ENCODE results near the gene BPHL.
"Not testable (repeated sequence)": the region's sequence is repeated elsewhere in the genome, so short reads cannot be mapped to it uniquely, and the experiment has no call there.

BPHL gene

DNA sequence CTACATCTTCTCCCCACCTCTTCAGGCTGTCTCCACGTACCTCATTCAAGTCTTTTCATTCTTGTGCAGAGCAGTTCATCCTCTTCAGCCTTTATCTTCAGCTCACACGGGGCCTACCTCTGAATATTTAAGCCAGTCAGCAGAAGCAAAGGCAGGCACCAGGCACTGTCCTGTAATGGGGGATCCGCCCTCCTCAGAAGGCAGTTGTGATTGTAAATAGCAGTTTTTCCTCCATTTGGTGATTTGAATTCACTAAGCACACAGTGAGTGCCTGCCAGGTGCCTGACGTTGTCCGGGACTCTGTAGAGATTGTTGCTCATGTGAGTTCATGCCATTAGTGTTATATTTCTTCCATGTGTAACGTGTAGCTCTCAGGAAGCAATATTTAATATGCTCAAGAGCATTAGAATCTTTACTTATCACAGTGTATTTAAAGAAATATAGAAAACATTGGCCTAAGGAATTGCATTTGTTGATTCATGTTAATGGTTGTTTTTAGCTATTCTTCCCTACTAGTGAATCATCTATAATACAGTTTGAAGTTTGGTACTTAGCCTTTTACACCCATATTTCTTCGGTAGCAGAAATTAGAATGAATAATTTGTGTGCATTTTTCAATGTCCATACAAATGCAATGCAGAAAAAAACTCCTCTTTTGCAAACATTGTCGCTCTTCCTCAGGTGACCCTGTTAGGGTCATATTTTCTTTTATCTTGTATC, 17.9 kb downstream of the BPHL start:
- in situ Hi-C loops (cut with HindIII; ENCODE audit: low sequenced_read_pairs): loop anchor here (25.0 kb wide), 1 partner anchor 851 kb away; no protein-coding TSS in a partner anchor
- TF ChIP-seq, protein P1, sequence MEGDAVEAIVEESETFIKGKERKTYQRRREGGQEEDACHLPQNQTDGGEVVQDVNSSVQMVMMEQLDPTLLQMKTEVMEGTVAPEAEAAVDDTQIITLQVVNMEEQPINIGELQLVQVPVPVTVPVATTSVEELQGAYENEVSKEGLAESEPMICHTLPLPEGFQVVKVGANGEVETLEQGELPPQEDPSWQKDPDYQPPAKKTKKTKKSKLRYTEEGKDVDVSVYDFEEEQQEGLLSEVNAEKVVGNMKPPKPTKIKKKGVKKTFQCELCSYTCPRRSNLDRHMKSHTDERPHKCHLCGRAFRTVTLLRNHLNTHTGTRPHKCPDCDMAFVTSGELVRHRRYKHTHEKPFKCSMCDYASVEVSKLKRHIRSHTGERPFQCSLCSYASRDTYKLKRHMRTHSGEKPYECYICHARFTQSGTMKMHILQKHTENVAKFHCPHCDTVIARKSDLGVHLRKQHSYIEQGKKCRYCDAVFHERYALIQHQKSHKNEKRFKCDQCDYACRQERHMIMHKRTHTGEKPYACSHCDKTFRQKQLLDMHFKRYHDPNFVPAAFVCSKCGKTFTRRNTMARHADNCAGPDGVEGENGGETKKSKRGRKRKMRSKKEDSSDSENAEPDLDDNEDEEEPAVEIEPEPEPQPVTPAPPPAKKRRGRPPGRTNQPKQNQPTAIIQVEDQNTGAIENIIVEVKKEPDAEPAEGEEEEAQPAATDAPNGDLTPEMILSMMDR (IDR thresholded peaks at IDR 0.05; ENCODE audit: low read depth, low read length, missing control alignments): no peak

DNA sequence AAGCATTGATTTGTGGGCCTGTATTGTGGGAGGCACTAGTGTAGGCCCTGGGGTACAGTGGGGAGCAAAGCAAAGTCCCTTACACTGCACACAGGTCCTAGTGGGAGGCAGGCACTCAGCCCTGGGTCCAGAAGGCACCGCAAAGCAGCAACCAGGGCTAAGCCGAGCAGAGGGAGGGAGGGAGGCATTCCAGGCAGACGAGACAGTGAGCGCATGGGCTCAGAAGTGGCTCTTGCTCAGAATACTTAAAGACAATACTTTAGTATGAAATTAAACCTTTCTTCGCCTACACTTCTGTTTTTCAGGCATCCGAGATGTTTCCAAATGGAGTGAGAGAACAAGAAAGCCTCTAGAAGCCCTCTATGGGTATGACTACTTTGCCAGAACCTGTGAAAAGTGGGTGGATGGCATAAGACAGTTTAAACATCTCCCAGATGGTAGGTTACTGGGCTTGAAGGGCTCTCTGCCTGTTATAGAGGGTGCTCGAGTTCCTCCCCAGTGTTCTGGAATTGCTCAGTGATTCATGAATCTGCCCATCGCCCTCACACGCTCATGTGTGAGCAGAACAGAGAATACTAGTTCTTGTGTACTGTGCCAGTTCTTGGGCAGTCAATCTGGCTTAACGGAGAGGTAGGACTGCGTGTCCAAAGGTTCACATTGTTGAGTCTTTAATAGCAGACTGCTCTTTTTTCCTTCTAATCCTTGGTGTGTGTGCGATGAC, 18.7 kb downstream of the BPHL start:
- TF ChIP-seq, protein P1 (IDR thresholded peaks at IDR 0.05; ENCODE audit: low read depth, low read length, missing control alignments): no peak
- no peak overlapping the region for H3K4me3 ChIP-seq (ENCODE audit: low read depth, low read length)
- in situ Hi-C loops (cut with HindIII; ENCODE audit: low sequenced_read_pairs): loop anchor here (25.0 kb wide), 1 partner anchor 850 kb away; no protein-coding TSS in a partner anchor
- no peak for DNase-seq (ENCODE audit: low read depth)

More for the DNA sequence above, 17.9 kb downstream of the BPHL start:
- DNase-seq (ENCODE audit: low read depth): no peak
- H3K4me3 ChIP-seq (ENCODE audit: low read depth, low read length): no peak overlapping the region

DNA sequence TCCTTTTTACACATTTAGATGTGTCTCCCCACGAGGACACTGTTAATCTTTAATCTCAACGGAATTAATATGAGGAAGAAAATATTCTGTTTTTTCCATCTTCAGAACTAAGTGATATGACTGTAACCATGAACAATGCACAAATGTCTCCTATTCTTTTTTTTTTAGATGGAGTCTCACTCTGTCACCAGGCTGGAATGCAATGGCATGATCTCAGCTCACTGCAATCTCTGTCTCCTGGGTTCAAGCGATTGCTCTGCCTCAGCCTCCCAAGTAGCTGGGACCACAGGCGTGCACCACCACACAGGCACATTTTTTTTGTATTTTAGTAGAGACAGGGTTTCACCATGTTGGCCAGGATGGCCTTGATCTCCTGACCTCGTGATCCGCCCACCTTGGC, 19.4 kb downstream of the BPHL start:
- not testable (repeated sequence) for DNase-seq (ENCODE audit: low read depth); H3K4me3 ChIP-seq (ENCODE audit: low read depth, low read length)
- in situ Hi-C loops (cut with HindIII; ENCODE audit: low sequenced_read_pairs): loop anchor here (25.0 kb wide), 1 partner anchor 849 kb away; no protein-coding TSS in a partner anchor

DNA sequence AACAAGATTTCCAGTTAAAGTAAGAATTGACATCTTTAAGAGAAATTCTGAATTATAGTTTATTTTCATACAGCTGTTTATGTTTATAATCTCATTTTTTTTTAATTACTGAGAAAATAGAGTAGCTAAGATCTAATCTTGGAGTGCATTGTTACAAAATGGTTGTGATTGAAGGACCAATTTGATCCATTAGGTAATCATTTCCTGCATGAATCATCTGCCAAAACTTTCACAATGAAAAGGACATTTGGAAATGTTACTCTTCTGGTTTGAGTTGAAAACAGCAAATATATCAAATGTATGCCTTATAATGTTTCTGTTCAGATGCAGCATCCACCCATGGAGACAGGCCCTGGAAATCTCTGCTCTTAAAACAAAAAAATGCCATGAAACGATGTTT, 19.8 kb downstream of the BPHL start:
- DNase-seq (ENCODE audit: low read depth): no peak
- no peak overlapping the region for H3K4me3 ChIP-seq (ENCODE audit: low read depth, low read length)
- TF ChIP-seq, protein P1 (IDR thresholded peaks at IDR 0.05; ENCODE audit: low read depth, low read length, missing control alignments): no peak
- in situ Hi-C loops (cut with HindIII; ENCODE audit: low sequenced_read_pairs): loop anchor here (25.0 kb wide), 1 partner anchor 849 kb away; no protein-coding TSS in a partner anchor

DNA sequence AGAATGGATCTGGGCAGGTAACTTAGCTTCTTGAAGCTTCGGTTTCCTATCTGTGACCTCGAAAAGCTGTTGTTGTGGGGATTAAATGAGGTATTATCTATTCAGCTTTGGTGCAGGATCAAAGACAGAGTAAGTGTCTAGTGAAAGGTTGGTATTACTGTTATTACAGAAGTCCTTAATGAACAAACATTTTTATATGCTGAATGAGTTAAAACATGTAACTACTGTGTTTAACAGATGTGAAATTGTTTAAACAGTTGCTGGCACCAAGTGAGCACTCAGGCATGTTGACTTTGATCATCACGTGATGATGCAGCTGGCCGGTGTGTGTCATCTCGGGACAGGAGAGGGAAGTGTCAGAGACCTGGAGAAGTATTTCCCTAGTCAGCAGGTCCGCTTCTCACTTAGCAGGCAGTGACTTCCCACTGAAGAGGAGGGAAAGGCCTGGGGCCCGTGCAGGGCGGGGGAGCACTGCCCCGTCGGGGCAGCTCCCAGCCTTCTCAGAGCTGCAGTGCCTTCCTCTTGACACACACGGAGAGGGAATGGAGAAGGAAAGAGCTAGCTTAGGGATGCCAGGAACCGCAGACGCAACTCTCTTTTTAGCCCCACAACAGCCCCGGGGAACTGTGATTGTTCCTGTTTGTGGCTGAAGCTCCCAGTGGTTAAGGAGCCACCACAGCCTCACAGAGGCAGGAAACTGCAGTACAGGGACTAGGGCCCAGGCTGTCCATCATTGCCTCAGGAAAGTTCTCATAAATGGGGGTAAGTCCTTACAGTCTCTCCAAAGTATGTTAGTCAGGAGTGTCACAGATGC, 20.8 kb downstream of the BPHL start:
- in situ Hi-C loops (cut with HindIII; ENCODE audit: low sequenced_read_pairs): loop anchor here (25.0 kb wide), 1 partner anchor 848 kb away; no protein-coding TSS in a partner anchor
- TF ChIP-seq, protein P1 (IDR thresholded peaks at IDR 0.05; ENCODE audit: low read depth, low read length, missing control alignments): no peak
- DNase-seq (ENCODE audit: low read depth): no peak
- H3K4me3 ChIP-seq (ENCODE audit: low read depth, low read length): no peak overlapping the region

DNA sequence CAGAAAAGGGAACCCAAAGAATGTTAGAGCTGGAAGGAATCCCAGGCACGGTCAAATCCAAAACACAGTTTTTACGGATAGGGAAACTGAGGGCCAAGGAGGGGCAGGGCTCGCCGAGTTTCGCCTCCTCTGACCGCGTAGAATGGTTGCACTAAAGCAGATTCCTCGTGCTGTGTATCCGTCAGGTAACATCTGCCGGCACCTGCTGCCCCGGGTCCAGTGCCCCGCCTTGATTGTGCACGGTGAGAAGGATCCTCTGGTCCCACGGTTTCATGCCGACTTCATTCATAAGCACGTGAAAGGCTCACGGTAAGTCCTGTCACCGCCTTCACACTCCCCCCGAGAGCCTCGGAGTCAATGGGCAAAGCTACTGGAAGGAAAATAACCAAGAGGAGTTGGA, 21.7 kb downstream of the BPHL start:
- DNase-seq (ENCODE audit: low read depth): no peak
- in situ Hi-C loops (cut with HindIII; ENCODE audit: low sequenced_read_pairs): loop anchor here (25.0 kb wide), 1 partner anchor 847 kb away; no protein-coding TSS in a partner anchor
- TF ChIP-seq, protein P1 (IDR thresholded peaks at IDR 0.05; ENCODE audit: low read depth, low read length, missing control alignments): no peak
- no peak overlapping the region for H3K4me3 ChIP-seq (ENCODE audit: low read depth, low read length)
